ENCODE results near the gene GKN2. TPM values are rescaled to one million over a fixed set of nuclear protein-coding genes. Genes with fewer than 3 reads are reported as not detected.

Gene GKN2
- total and polyA plus RNA-seq, 9 of the 15 experiments (the other 6 are each of a cell fraction or from before 2014, with no cell fraction given), result not detected

DNA sequence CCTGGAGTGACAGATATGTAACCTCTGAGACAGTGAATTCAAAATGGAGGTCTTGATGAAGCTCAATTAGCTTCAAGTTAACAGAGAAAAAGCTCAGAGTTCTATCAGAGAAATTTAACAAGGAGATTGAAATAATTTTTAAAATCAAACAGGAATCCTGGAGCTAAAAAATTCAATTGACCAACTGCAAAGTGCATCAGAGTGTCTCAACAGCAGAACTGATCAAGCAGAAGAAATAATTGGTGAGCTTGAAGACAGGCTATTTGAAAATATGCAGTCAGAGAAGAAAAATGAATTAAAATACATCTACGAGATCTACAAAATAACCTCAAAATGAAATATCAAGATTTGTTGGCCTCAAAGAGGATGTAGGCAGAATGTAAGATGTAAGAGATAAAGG, 51.1 kb downstream of the GKN2 start (continued):
- TF ChIP-seq, protein P1, sequence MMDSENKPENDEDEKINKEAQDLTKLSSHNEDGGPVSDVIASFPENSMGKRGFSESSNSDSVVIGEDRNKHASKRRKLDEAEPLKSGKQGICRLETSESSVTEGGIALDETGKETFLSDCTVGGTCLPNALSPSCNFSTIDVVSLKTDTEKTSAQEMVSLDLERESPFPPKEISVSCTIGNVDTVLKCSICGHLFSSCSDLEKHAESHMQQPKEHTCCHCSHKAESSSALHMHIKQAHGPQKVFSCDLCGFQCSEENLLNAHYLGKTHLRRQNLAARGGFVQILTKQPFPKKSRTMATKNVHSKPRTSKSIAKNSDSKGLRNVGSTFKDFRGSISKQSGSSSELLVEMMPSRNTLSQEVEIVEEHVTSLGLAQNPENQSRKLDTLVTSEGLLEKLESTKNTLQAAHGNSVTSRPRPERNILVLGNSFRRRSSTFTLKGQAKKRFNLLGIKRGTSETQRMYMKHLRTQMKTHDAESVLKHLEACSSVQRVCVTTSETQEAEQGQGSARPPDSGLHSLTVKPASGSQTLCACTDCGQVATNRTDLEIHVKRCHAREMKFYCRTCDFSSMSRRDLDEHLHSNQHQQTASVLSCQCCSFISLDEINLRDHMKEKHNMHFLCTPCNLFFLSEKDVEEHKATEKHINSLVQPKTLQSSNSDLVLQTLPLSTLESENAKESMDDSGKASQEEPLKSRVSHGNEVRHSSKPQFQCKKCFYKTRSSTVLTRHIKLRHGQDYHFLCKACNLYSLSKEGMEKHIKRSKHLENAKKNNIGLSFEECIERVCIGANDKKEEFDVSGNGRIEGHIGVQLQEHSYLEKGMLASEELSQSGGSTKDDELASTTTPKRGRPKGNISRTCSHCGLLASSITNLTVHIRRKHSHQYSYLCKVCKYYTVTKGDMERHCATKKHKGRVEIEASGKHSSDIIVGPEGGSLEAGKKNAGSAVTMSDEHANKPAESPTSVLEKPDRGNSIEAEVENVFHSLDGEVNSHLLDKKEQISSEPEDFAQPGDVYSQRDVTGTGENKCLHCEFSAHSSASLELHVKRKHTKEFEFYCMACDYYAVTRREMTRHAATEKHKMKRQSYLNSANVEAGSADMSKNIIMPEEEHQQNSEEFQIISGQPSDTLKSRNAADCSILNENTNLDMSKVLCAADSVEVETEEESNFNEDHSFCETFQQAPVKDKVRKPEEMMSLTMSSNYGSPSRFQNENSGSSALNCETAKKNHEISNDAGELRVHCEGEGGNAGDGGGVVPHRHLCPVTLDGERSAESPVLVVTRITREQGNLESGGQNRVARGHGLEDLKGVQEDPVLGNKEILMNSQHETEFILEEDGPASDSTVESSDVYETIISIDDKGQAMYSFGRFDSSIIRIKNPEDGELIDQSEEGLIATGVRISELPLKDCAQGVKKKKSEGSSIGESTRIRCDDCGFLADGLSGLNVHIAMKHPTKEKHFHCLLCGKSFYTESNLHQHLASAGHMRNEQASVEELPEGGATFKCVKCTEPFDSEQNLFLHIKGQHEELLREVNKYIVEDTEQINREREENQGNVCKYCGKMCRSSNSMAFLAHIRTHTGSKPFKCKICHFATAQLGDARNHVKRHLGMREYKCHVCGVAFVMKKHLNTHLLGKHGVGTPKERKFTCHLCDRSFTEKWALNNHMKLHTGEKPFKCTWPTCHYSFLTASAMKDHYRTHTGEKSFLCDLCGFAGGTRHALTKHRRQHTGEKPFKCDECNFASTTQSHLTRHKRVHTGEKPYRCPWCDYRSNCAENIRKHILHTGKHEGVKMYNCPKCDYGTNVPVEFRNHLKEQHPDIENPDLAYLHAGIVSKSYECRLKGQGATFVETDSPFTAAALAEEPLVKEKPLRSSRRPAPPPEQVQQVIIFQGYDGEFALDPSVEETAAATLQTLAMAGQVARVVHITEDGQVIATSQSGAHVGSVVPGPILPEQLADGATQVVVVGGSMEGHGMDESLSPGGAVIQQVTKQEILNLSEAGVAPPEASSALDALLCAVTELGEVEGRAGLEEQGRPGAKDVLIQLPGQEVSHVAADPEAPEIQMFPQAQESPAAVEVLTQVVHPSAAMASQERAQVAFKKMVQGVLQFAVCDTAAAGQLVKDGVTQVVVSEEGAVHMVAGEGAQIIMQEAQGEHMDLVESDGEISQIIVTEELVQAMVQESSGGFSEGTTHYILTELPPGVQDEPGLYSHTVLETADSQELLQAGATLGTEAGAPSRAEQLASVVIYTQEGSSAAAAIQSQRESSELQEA (IDR thresholded peaks at IDR 0.05; ENCODE audit: low read depth), result no peak
- TF ChIP-seq EWSR1 (IDR thresholded peaks at IDR 0.05; ENCODE audit: borderline replicate concordance, low read depth, partially characterized antibody) (no peak), MYC (IDR thresholded peaks at IDR 0.05; ENCODE audit: low read depth, low read length) (no peak), MYC (CRISPR knock-in tag; IDR thresholded peaks at IDR 0.05; ENCODE audit: borderline replicate concordance, low read depth) (no peak), ZC3H11A (IDR thresholded peaks at IDR 0.05; ENCODE audit: low read depth, low read length) (no peak), ESRRB (CRISPR knock-in tag; IDR thresholded peaks at IDR 0.05; ENCODE audit: borderline replicate concordance) (no peak), PRPF4 (IDR thresholded peaks at IDR 0.05; ENCODE audit: insufficient read depth, low read depth, low read length, poor library complexity, severe bottlenecking) (no peak), NRF1 (conservative IDR thresholded peaks at IDR 0.05 in 1 of 2, IDR thresholded peaks at IDR 0.05 in 1 of 2) (no peak), CHCHD3 (CRISPR knock-in tag; IDR thresholded peaks at IDR 0.05) (no peak), SIX5 (IDR thresholded peaks at IDR 0.05; ENCODE audit: borderline replicate concordance in 1 of 2, insufficient read depth in 1 of 2, low read depth in 1 of 2, low read length in 2 of 2) (no peak), CBX5 (IDR thresholded peaks at IDR 0.05; ENCODE audit: borderline replicate concordance, low read depth) (peak; percentile 95; the same call in 1 of the 2 replicates), SREBF1 (IDR thresholded peaks at IDR 0.05; ENCODE audit: borderline replicate concordance, low read depth, low read length) (no peak), CCNT2 (IDR thresholded peaks at IDR 0.05; ENCODE audit: borderline replicate concordance, extremely low read depth, insufficient read length, low read depth, low read length) (no peak)
- TF ChIP-seq, protein P2, sequence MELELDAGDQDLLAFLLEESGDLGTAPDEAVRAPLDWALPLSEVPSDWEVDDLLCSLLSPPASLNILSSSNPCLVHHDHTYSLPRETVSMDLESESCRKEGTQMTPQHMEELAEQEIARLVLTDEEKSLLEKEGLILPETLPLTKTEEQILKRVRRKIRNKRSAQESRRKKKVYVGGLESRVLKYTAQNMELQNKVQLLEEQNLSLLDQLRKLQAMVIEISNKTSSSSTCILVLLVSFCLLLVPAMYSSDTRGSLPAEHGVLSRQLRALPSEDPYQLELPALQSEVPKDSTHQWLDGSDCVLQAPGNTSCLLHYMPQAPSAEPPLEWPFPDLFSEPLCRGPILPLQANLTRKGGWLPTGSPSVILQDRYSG (tag; conservative IDR thresholded peaks at IDR 0.05; ENCODE audit: low read depth), result no peak
- TF ChIP-seq, protein P3, sequence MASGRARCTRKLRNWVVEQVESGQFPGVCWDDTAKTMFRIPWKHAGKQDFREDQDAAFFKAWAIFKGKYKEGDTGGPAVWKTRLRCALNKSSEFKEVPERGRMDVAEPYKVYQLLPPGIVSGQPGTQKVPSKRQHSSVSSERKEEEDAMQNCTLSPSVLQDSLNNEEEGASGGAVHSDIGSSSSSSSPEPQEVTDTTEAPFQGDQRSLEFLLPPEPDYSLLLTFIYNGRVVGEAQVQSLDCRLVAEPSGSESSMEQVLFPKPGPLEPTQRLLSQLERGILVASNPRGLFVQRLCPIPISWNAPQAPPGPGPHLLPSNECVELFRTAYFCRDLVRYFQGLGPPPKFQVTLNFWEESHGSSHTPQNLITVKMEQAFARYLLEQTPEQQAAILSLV (tag; IDR thresholded peaks at IDR 0.05), result no peak
- TF ChIP-seq, protein P4, sequence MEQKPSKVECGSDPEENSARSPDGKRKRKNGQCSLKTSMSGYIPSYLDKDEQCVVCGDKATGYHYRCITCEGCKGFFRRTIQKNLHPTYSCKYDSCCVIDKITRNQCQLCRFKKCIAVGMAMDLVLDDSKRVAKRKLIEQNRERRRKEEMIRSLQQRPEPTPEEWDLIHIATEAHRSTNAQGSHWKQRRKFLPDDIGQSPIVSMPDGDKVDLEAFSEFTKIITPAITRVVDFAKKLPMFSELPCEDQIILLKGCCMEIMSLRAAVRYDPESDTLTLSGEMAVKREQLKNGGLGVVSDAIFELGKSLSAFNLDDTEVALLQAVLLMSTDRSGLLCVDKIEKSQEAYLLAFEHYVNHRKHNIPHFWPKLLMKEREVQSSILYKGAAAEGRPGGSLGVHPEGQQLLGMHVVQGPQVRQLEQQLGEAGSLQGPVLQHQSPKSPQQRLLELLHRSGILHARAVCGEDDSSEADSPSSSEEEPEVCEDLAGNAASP (IDR thresholded peaks at IDR 0.05), result no peak

Measured in K562 (cell line).